GM21528 (cell line): ENCODE results near the gene CABS1.

ENCODE experiments used
- ATAC-seq: cut with Tn5 transposase; IDR thresholded peaks from one replicate; pipeline ENCODE4 v1.9.1; 2021; ENCODE audit warnings: mild to moderate bottlenecking, moderate library complexity; ENCODE audit not compliant: unreplicated experiment, low FRiP score

Gene CABS1

GRCh38 chr4:70334681-70335080 is at the start of gene CABS1:
TSS of gene CABS1 (plus strand) at chr4:70334981. CDS start at chr4:70335040, 59 bp downstream.
- ATAC-seq: no peak

- no peak for ATAC-seq
These were observed 46.1 kb upstream of the CABS1 start for GRCh38 chr4:70288651-70289050.

GRCh38 chr4:70291341-70291740 is 43.4 kb upstream of the CABS1 start:
- ATAC-seq: no peak

- ATAC-seq: no peak
These were observed 37.2 kb upstream of the CABS1 start for GRCh38 chr4:70297576-70297975.

- ATAC-seq: no peak
These were observed 36.7 kb upstream of the CABS1 start for GRCh38 chr4:70298051-70298450.

- ATAC-seq: no peak
These were observed 35.1 kb upstream of the CABS1 start for GRCh38 chr4:70299643-70300042.

GRCh38 chr4:70300215-70300614 is 34.6 kb upstream of the CABS1 start:
- ATAC-seq: no peak

- no peak for ATAC-seq
These were observed 31.7 kb upstream of the CABS1 start for GRCh38 chr4:70303090-70303489.

GRCh38 chr4:70305601-70306000 is 29.2 kb upstream of the CABS1 start:
- no peak for ATAC-seq

GRCh38 chr4:70306076-70306475 is 28.7 kb upstream of the CABS1 start:
- no peak for ATAC-seq

GRCh38 chr4:70313736-70314135 is 21.0 kb upstream of the CABS1 start:
- no peak for ATAC-seq

GRCh38 chr4:70315928-70316327 is 18.9 kb upstream of the CABS1 start:
- ATAC-seq: no peak

- no peak for ATAC-seq
These were observed 8.7 kb upstream of the CABS1 start for GRCh38 chr4:70326052-70326451.

- no peak for ATAC-seq
These were observed 1.3 kb downstream of the CABS1 start for GRCh38 chr4:70336043-70336442.

GRCh38 chr4:70337886-70338420 is 3.2 kb downstream of the CABS1 start:
- ATAC-seq: no peak

GRCh38 chr4:70356185-70356584 is 21.4 kb downstream of the CABS1 start:
- ATAC-seq: no peak

- no peak for ATAC-seq
These were observed 24.4 kb downstream of the CABS1 start for GRCh38 chr4:70359115-70359661.

GRCh38 chr4:70360460-70360859 is 25.7 kb downstream of the CABS1 start, which contains the start of gene SMR3A:
TSS of gene SMR3A (plus strand) at chr4:70360760. CDS start at chr4:70362116, 1,356 bp downstream.
- no peak for ATAC-seq

GRCh38 chr4:70364002-70364401 is 29.2 kb downstream of the CABS1 start:
- no peak for ATAC-seq

GRCh38 chr4:70365479-70365878 is 30.7 kb downstream of the CABS1 start:
- ATAC-seq: no peak

- no peak for ATAC-seq
These were observed 33.0 kb downstream of the CABS1 start for GRCh38 chr4:70367813-70368212.

- ATAC-seq: no peak
These were observed 37.2 kb downstream of the CABS1 start for GRCh38 chr4:70371987-70372386.

GRCh38 chr4:70372760-70373159 is 38.0 kb downstream of the CABS1 start:
- ATAC-seq: no peak
